ENCODE results near the gene POLN.

POLN gene

DNA sequence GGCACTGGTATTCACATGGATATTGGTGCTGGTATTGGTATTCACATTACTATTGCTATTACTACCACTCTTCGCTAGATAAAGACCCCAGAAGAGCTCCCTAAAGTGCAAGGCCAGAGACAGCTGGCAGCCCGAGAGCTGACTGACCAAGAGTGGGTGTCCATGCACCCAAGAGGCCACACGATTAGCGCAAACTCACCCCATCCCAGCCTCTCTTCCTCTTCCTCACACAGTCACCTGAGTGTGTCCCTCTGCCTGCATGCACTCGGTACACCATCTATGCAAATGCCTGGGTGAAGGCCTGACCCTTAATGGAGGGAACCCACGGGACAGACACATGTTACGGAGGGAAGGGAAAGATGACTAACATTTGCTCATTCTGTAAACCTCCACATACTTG lies 86.7 kb downstream of the POLN start:
- no peak for DNase-seq

DNA sequence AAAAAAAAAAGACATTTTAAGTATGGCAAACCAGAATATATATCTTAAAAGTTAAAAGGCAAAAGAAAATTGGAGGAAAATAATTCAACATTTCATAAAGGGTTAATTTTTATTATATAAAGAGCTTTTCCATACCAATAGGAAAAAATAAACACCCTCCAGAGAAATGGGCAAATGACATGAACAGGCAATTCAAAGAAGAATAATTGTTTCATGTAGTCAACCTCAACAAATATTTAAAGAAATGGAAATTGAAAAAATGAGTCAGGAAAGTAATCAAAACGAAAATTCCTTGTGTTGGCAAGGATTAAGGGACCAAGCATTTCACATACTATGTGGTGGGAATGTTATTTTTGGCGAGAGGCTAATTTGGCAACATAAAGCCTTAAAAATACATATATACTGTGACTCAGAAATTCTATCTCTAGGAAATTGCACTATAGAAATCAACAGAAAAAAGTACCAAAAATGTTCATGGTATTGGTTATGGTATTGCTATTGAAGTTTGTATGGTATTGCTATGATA lies 87.6 kb downstream of the POLN start:
- DNase-seq, result no peak

DNA sequence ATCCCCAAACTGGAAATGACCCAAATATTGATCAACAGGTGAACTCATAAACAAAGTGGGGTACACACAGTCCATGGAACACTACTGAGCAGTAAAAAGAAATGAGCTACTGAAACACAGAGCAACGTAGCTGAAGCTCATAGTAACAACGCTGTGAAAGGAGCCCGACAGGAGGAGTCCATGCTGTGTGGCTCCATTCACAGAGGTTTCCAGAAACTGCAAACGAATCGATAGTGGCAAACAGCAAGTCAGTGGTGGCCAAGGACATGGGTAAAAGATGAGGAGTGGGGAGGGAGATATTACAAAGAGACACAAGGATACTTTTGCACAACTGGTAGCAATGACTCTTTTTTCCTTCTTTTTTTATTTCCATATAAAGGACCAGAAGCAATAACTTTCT lies 90.4 kb downstream of the POLN start:
- no peak for DNase-seq

DNA sequence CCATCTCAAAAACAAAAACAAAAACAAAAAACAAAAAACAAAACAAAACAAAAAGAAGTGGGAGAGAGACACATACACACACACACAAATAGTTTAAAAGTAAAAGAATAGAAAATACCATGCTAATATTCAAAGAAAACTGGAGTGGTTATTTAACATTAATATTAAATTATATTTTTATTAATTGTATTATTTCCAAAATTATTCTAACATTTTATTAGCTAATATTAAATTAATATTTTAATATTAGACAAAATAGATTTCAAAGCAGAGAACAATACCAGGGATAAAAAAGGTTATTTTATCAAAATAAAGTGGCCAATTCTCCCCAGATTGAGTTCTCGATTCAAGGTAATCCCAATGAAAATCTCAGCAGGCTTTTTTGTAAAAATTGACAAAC lies 91.8 kb downstream of the POLN start:
- no peak for DNase-seq

DNA sequence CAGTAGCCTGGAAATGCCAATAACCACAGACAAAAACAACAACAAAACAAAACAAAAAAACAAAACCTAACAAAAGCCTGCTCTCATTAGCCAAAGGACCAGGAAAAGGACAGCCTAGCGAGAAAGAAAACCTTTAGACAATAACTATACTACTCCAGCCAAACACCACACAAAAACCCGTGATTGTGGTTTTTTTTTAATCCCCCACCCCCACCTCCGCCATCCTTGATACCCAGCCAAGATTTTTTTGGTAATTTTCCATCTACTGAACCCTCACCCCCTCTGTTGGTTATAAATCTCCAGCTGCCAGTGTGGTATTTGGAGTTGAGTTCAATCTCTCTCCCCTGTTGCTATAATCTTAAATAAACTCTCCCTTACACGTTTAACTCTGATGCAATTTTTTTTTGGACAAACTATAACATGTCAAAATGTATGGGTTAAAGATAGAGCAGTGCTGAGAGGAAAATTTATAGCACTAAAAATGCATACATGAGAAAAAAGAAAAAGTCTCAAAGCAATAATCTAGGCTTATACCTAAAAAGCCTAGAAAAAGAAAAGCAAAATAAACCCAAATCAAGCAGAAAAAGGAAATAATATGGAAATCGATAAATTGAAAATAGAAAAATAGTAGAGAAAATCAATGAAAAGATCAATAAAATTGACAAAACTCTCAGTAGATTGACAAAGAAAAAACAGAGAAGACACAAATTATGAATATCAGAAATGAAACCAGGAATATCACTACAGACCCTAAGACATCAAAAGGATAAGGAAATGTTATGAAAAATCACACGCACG lies 99.1 kb downstream of the POLN start:
- no peak for DNase-seq

DNA sequence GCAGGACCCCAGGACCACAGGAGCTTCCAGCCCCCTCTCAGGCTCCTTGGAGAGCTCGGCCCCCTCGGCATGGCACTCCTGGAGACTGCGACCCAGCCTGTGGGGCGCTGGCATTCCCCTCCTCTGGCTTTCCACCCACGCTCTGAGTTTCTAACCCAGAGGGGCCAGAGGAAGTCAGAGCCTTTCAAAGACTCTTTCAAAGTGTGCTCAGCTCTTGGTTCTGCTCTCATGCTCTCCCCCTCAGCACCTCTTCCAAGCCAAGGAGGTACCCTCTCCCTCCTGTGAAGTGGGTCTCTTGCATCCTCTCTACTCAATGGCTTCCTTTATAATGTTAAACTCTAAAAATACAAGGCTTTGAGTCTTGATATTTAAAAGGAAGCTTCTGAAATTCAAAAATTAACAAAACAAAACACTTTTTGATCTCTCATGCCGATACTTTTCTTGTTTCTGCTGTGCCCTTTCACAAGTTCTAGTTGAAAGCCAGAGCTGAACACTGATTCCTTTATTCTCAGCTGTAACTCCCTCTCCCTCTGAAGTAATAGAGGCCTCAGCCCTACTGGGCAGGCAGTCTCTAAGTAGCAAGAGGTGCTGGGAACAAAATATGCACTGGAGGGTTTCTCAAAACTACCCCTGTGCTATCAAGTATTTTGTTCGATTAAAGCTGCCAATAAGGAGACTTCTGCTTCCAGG lies 100.0 kb downstream of the POLN start:
- DNase-seq, result no peak

DNA sequence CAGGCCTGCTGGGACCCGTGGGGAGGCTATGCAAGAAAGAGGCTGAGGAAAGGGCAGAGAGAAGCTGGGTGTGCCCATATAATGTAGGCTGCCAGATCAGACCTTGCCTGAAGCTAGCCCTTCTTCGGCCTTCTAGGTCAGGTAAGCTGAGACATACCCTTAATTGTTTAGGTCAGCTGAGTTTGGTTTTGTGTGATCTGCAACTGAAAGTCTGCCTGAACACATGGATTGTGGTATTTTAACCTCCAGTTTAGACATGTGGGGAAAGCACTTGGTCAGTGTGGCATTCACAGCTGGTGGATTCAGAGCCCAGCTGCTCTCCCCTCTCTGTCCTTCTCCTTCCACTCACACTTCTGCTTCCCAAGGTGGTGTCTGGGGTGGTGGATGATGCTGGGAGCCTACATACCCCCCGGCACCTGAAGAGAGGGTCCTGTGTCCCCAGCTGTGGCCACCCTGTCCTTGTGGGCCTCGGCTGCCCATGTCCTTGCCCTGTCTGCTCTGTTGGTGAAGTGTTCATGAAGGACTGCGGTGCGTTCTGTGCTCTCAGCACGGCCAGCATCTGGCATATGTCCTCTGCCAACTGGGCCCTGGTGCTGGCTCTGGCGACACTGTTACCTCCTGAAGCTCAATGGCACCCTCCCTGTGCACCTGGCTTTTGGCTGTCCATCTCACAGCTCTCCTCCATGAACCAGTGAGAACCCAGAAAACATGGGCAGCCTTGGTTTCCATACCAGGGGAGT lies 100.7 kb downstream of the POLN start:
- no peak for DNase-seq

DNA sequence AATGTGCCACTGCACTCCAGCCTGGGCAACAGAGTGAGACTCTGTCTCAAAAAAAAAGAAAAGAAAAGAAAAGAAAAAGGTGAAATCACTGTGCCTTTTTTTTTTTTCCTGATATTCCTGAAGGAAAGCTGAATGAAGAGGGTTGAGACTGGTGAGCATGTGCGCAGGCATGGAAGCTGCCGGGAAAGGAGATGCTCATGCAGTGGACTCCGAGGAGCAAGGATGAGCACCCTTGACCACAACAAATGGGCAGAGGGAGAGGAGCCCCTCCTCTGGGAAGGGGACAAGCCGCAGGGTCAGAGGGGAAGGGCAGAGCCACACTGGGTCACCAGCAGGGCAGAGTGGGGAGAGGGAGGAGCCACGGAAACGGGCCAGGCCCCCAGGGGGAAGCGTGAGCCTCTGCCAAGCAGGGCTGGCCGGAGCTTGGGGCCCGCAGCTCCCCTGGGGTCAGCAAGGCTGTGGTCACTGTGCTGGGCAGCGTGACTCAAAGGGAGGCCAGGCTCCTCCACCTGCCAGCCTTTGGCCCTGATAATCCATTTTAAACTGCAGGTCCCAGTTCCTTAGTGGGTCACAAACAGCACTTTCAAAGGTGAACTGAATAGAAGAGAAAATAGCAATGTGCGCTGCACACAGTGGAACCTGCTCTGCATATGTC lies 102.9 kb downstream of the POLN start:
- DNase-seq, result no peak

DNA sequence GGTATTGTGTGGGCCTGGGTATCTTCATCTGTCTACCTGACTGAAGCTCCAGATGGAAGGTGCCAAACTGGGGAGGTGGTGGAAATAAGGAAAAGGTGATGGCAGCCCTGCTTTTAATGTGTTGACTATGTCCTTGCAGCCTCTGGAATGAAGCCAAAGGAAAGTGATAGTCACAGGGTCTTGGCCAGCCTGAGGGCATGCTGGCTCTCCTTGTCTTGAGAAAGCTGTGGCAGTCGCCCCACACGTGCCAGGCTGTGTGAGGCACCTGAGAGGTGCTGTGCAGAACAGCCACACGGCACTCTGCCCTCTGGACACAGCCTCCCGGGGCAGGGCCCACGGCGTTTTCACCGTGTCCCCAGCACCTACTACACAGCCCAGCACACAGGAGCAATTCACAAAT lies 105.2 kb downstream of the POLN start:
- DNase-seq, result no peak

DNA sequence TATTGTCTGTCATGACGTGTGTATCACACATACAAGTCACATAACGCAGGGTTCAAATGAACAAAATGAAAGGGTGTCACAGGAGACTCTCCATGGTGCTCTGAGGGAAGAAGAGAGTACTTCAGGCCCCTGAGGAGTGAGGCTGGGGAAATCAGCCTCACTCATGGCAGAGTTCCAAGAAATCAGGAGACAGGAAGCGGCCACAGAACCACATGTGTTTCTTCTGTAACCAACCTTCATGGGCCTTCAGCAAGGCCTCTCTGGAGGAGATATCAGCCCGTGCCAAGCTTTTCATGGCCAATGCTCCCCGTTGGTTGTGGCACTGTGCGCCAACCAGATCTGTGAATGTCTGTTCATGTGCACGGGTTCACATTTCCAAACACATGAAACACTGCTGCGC lies 106.8 kb downstream of the POLN start:
- DNase-seq, result no peak

DNA sequence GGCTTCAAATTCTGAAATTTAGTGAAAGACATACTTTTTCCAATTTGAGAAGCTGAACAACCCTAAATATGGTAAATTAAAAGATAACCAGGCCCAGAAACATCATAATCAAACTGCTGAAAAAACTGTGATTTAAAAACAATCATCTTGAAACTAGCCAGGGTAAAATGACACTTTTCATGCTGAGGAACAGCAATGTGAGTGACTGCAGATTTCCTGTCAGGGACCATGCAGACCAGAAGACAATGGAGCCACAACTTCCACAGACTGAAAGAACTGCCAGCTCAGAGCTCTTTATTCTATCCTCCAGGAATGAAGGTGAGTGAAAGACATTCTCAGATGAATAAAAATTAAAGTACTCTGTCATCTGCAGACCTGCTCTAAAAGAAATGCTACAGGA lies 109.5 kb downstream of the POLN start:
- DNase-seq, result no peak

DNA sequence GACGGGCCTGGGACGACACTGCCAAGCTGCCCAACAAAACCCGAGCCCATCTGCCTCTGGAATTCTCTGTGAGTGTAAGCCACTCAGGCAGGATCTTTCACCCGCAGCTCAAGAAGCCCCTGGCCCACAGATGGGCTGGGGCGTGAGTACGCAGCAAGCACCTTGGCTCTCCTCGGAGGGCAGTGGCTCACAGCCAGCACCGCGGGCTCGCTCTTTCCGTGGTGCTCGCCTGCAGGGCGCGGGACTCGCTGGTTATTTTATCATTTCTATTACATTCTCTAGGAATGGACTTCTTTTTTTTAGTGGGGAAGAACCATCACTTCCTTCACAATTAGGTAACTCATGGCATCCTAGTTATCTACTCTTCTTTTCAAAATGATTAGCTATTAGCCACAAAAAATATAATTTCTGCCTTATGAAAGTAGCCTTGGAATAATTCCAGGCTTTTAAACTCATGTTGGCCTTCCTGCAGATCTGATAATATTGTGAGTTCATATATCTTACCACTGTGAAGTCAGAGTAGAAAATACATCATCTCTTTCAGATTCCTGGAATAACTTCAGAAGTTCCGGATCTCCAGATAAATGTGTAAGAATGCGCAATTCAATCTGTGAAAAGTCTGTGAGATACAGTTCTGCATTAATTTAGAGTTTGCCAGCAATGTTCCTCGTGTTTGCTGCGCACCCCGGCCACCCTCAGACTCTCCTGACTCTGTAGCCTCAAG lies 114.2 kb downstream of the POLN start:
- DNase-seq, result no peak

DNA sequence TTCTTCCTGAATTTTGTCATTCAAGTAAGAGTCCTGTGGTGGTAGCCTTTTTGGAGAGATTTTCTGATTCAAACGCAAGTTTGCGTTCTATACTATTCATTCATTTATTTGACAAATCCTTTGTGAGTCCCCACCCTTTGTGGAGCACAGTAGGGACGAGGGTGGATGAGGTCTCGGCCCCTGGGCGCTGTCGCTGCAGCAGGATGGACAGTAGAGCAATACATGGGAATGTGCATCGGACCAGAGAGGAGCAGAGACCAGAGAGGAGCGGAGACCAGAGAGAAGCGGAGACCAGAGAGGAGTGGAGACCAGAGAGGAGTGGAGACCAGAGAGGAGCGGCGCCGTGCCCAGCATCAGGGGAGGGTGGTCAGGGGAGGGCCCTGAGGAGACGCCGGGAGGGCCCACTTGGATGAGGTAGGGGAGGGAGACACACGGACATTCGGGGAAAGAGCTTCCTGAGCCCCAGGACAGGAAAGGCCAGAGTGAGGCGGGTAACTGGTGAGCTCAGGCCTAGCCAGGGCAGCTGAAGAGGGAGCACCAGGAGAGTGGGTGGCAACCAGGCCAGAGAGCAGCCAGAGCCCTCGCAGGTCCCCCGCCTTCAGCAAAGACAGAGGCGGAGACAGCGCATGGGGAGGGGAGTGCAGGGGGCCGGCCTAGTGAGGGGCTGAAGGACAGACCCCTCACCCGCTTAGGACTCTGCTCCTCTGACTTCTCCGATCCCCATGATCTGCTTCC lies 115.4 kb downstream of the POLN start:
- DNase-seq, result no peak

DNA sequence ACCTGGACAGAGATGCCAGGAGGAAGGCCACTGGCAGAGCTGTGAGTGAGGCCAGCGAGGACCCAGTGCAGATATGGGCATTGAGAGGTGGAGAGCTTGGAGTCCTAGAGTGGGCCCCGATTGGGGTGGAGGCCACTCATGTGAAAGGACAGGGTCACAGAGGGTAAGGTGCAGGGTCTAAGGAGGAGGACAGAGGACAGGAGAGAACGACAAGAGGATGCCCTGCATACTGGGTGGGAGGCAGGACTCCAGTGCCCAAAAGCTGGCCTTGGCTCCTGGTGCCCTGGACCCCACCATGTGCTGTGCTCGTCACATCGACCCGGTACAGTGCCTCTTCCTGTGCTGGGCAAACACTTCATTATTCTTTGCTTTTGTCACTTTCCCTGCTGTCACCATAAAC lies 116.1 kb downstream of the POLN start:
- no peak for DNase-seq

DNA sequence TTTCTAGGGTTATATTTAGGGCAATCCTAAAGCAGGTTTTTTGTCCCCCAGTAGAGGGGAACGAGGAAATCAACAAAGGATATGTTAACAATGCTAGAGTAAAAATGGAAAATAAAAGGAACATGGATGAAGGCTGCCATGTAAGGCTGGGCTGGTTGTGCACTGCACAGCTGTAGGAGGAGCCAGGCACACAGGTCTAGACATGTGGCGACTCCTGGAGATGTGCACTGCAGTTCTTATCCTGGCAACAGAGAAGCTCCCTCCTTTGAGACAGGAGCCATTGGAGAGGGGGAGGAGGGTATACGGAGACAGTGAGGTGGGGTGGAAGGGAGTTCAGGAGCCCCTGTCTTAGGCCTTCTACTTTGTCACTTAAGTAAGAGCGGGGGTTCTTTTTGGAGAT lies 116.9 kb downstream of the POLN start:
- DNase-seq, result no peak

DNA sequence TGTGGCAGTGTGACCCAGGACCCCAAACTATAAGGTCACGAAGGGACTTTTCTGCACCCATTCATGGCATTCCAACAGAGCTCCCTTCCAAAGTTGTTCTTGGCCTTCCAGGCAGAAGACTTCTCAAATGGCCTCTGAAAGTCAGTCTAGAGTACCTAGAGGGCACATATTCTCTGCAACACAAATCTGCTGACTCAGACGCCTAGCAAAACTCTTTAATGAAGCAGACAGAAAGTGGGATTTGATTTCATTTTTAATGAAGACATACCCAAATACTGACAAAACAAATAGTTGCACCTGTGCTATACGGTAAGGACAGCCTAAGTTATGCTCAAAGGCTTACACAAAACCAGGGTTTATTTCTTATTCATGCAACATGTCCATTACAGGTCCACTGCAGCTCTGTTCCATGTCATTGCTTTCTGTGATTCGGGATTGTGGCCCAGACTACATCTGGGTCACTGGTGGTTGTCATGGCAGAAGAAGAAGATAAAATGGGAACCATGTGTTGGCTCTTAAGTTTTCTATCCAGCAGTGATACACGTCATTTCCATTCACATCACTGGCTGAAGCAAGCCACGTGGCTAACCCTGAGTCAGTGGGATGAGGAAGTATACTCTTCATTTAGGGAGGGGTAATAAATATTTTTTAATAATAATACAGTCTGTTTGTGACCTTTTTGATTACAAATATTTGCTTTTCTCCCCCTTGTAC lies 125.1 kb downstream of the POLN start:
- DNase-seq, result no peak

DNA sequence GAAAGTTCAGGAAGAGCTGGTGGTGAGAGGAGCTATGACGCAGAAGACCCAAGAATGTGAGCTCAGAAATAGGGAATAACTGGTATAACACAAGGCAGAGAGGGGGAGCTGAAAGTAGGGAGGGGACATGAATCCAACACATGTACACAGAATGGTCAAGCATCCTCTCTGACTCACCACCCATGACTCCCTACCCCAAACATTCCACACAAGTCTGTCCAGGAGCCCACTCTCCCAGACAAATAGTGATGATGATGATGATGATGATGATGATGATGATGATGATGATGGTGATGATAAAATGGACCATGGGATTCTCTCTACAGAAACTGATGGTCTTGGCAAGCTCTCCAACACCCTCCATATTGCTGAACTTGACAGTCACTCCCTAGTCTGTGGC lies 136.4 kb downstream of the POLN start:
- no peak for DNase-seq

DNA sequence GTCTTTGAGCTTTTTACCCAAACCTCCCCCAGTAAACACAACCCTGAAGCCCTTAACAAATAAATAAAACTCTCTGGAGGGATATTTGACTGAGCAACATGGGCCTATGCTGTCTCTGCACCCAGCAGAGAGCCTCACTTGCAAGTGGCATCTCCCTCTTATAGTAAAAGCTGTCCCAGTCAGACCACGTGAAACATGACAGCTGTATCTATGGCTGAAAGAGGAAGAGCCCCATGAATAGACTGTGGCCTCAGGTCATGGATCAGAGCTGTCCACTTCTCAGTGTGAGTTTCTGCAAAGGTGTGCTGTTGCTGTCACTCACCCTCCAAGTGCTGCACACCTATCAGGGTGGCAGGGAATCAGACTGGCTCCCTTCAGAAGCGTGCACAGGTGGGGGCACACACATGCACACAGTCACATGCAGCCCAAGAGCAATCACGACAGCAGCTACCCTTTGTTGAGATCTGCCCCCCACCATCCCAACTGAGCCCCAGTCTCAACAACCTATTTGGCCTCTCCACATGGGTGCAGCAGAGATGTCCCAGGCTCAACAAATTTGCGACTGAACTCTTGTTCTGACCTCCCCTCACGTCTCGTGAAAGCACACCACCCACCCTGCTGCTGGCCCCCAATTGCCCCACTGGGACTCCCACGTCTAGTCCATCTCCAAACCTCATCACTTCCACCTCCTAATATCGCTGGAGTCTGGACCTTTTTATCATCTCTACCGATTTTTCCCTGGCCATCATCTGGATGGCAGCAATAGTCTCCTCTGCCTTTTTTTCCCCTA lies 137.2 kb downstream of the POLN start:
- no peak for DNase-seq

DNA sequence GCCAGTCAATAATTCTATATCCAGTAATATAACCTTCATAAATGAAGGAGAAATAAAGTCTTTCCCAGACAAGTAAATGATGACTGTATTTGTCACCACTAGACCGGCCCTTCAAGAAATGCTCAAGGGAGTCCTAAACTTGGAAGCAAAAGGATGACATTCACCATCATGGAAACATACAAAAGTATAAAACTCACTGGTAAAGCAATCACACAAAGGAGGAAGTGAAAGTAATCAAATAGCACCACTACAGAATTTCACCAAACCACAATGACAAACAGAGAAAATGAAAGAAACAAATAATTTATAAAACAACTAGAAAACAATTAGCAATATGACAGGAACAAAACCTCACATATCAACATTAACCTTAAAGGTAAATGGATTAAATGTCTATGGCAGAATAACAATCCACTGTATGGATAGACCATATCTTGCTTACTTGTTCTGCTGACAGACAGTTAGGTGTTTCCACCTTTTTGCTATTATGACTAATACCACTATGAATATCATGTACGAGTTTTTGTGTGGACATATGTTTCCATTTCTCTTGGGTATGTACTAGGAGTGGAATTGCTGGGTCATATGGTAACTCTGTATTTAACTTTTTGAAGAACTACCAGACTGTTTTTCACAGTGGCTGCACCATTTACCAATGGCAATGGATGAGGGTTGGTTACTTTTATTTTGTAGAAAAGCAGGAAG lies 137.9 kb downstream of the POLN start:
- DNase-seq, result no peak

Data from right forelimb (tissue), 1 donor.